AG09309 (cell line): Measurements from ENCODE around the gene DDX23.

Source experiments
- DNase-seq: peaks from one replicate; pipeline ENCODE4 v3.0.0-alpha.2; 2010; ENCODE audit warnings: low read depth
- H3K4me3 ChIP-seq: 2 replicates; pipeline ENCODE4 v1.5.1; 2011; ENCODE audit warnings: mild to moderate bottlenecking, low read depth, low read length, moderate library complexity; ENCODE audit not compliant: control insufficient read depth
- CTCF ChIP-seq: IDR thresholded peaks from 2 replicates; pipeline ENCODE4 v1.5.1; 2011; ENCODE audit warnings: mild to moderate bottlenecking, low read depth, low read length, inconsistent platforms; ENCODE audit not compliant: insufficient read depth, control insufficient read depth; ENCODE audit errors: missing control alignments

The DDX23 gene

GRCh38 chr12:48800971-48801370 lies 51.0 kb downstream of the DDX23 start:
- DNase-seq, result no peak
- no peak overlapping the region for H3K4me3 ChIP-seq
- TF ChIP-seq CTCF, result no peak

GRCh38 chr12:48800457-48800856 lies 51.5 kb downstream of the DDX23 start:
- no peak for TF ChIP-seq CTCF

GRCh38 chr12:48796976-48797375 lies 55.0 kb downstream of the DDX23 start:
- no peak for DNase-seq
- no peak overlapping the region for H3K4me3 ChIP-seq
- TF ChIP-seq CTCF, result no peak

More at GRCh38 chr12:48800457-48800856, 51.5 kb downstream of the DDX23 start:
- no peak for DNase-seq
- no peak overlapping the region for H3K4me3 ChIP-seq

- H3K4me3 ChIP-seq, result no peak overlapping the region
- no peak for DNase-seq
- peak; percentile 92 for TF ChIP-seq CTCF
These were observed 56.2 kb downstream of the DDX23 start for GRCh38 chr12:48795550-48796455.

DNA sequence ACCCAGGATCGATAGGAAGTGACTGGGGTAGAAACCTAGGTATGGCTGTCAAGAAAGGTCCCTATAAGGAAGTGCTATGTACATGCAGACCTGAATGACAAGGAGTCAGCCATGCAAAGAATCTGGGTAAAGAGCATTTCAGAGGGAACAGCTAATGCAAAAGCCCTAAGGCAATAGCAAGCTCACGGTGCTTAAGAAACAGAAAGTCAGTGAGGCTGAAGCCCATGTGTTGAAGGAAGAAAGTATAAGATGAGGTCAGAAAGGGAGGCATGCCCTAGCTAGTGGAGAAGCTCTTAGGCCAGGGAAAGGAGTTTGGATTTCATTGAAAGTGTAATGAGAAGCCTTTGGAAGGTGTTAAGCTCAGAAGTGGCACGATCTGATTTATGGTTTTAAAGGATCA lies 57.1 kb downstream of the DDX23 start:
- H3K4me3 ChIP-seq, result no peak overlapping the region
- no peak for DNase-seq
- TF ChIP-seq CTCF, result no peak

GRCh38 chr12:48793696-48794095 lies 58.3 kb downstream of the DDX23 start:
- no peak overlapping the region for H3K4me3 ChIP-seq
- no peak for TF ChIP-seq CTCF
- no peak for DNase-seq
